SU-DHL-6 (cell line): ENCODE results near the gene ARRB1.

Experiments used
- H2AFZ ChIP-seq: fragments of 200-600 bp; sonication (generic); 2 replicates; pipeline ENCODE4 v1.6.1; 2014; ENCODE audit warnings: low read depth, mild to moderate bottlenecking, moderate library complexity, mixed read lengths, antibody characterized with exemption, low read length; ENCODE audit not compliant: severe bottlenecking
- H3F3A ChIP-seq: fragments of 200-600 bp; shearing (Covaris generic); 2 replicates; pipeline ENCODE4 v1.6.0; 2016; ENCODE audit warnings: antibody characterized with exemption, mild to moderate bottlenecking; ENCODE audit not compliant: insufficient read depth
- H3K27ac ChIP-seq: fragments of 200-600 bp; sonication (generic); 2 replicates; pipeline ENCODE4 v1.5.1; 2016; ENCODE audit warnings: low read depth, mild to moderate bottlenecking, low read length, moderate library complexity, mixed read lengths
- H3K27me3 ChIP-seq: fragments of 200-600 bp; sonication (generic), shearing (Covaris generic); 2 replicates; pipeline ENCODE4 v1.6.0; 2014; ENCODE audit warnings: mild to moderate bottlenecking, low read length
- H3K36me3 ChIP-seq: fragments of 200-600 bp; sonication (generic); 2 replicates; pipeline ENCODE4 v1.6.1; 2014; ENCODE audit warnings: mild to moderate bottlenecking, low read length, mixed read lengths
- H3K4me2 ChIP-seq: fragments of 300-600, 200-600 bp; shearing (Covaris generic), sonication (generic); 2 replicates; pipeline ENCODE4 v1.6.0; 2014; ENCODE audit warnings: low read length, low read depth, mild to moderate bottlenecking; ENCODE audit not compliant: poor library complexity, severe bottlenecking
- H3K4me3 ChIP-seq: fragments of 200-600 bp; sonication (generic); 2 replicates; pipeline ENCODE4 v1.5.1; 2014; ENCODE audit warnings: antibody characterized with exemption, low read length, mild to moderate bottlenecking, mixed read lengths; ENCODE audit not compliant: insufficient read depth, poor library complexity, severe bottlenecking
- H3K79me2 ChIP-seq: fragments of 200-600 bp; sonication (generic); 2 replicates; pipeline ENCODE4 v1.6.1; 2014; ENCODE audit warnings: mild to moderate bottlenecking, low read length, moderate library complexity; ENCODE audit not compliant: insufficient read depth
- H3K9ac ChIP-seq: fragments of 200-600 bp; sonication (generic); 2 replicates; pipeline ENCODE4 v1.7.0; 2014; ENCODE audit warnings: mild to moderate bottlenecking, low read length
- H3K9me2 ChIP-seq: fragments of 200-600 bp; sonication (generic); replicated peaks from 2 replicates; pipeline ENCODE4 v1.6.1; 2014; ENCODE audit warnings: low read length; ENCODE audit not compliant: insufficient read depth
- H3K9me3 ChIP-seq: fragments of 200-600 bp; sonication (generic); 2 replicates; pipeline ENCODE4 v1.6.1; 2014; ENCODE audit warnings: low read length, mixed read lengths; ENCODE audit not compliant: insufficient read depth
- H4K20me1 ChIP-seq: fragments of 200-600 bp; sonication (generic); 2 replicates; pipeline ENCODE4 v1.6.1; 2014; ENCODE audit warnings: low read depth, mild to moderate bottlenecking, antibody characterized with exemption, low read length, moderate library complexity, mixed read lengths
- EZH2phosphoT487 ChIP-seq: fragments of 200-600 bp; sonication (generic), shearing (Covaris generic); conservative IDR thresholded peaks from 2 replicates; pipeline ENCODE4 v1.6.1; 2018; ENCODE audit warnings: mild to moderate bottlenecking, antibody characterized with exemption, low read length, moderate library complexity, mixed read lengths
- TF ChIP-seq, protein P1 (sequence below): fragments of 200-600 bp; sonication (generic); IDR thresholded peaks from one replicate; pipeline ENCODE4 v1.5.1; 2017; ENCODE audit warnings: antibody characterized with exemption, mild to moderate bottlenecking, low read length, moderate library complexity; ENCODE audit not compliant: insufficient read depth, poor library complexity, severe bottlenecking

Gene ARRB1

DNA sequence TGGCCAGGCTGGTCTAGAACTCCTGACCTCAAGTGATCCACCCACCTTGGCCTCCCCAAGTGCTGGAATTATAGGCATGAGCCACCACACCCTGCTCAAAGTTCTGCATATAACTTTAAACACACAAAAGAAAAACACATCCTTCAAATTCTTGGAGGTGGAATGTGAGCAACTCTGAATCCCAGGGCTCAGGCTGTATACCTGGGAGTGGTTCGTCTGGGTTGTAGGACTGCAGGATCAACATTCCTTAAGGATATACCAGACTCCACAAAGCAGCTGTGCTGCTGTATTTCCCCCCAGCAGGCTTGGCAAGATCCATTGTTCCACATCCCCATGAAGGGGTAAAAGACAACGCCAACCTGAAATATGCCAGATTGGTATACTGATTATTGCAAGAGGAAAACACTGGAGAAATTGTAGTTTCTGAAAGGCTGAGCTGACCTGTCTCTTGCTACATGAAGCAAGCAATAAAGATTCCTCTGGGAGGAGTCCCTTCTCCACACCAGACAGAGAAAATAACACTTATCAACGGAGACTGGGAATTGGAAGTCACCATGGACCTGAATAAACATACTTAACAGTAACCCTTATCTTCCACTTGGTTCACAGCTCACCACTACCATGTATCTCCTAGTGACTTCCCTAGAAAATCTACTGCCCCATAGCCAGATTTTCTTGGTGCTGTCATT, 35.6 kb upstream of the ARRB1 start:
- Histone ChIP-seq H4K20me1 (no peaks in the 10 kb centered on the region), H3K27ac (no peak overlapping the region), H3K4me2 (no peak overlapping the region), H2AFZ (no peak overlapping the region), H3F3A (no peaks in the 10 kb centered on the region), H3K9me3 (no peaks in the 10 kb centered on the region), H3K9ac (no peak overlapping the region), H3K4me3 (no peak overlapping the region), H3K36me3 (no peaks in the 10 kb centered on the region), H3K27me3 (no peaks in the 10 kb centered on the region), H3K79me2 (no peaks in the 10 kb centered on the region), H3K9me2 (no peaks in the 10 kb centered on the region)
- TF ChIP-seq, protein P1, sequence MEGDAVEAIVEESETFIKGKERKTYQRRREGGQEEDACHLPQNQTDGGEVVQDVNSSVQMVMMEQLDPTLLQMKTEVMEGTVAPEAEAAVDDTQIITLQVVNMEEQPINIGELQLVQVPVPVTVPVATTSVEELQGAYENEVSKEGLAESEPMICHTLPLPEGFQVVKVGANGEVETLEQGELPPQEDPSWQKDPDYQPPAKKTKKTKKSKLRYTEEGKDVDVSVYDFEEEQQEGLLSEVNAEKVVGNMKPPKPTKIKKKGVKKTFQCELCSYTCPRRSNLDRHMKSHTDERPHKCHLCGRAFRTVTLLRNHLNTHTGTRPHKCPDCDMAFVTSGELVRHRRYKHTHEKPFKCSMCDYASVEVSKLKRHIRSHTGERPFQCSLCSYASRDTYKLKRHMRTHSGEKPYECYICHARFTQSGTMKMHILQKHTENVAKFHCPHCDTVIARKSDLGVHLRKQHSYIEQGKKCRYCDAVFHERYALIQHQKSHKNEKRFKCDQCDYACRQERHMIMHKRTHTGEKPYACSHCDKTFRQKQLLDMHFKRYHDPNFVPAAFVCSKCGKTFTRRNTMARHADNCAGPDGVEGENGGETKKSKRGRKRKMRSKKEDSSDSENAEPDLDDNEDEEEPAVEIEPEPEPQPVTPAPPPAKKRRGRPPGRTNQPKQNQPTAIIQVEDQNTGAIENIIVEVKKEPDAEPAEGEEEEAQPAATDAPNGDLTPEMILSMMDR, result no peak
- no peak for TF ChIP-seq EZH2phosphoT487

DNA sequence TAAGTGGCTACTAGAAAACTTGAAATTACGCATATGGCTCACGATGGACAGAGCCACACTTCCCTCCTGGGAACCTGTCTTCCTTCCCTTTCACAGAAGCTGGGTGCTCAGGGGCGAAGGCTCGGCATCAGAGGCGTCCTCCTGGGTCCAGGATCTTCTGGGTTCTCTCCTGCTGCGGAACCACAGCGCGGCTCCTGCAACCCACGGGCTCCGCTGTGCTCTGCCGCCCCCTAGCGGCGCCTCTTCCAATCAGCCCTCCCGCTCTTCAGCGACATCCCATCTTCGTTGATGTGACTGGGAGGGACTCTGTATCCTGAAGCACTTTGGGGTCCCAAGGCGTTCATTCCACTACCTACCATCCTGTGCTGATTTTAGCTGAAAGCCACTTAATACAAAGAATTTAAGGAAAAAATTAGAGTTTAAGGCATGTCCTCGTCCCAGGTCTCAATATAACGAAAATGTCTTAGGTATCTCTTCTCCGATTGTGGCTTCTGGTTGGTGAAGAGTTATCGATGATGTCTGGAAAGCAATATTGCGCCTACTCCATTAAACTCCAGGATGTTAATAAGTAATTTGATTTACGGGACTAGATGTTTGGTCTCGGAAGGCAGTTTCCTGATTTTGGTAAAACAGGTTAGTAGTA, 33.1 kb upstream of the ARRB1 start:
- no peaks in the 10 kb centered on the region for H3K9me3 ChIP-seq
- H3K4me3 ChIP-seq, result no peak overlapping the region
- TF ChIP-seq, protein P1, result peak; percentile 85
- no peak for TF ChIP-seq EZH2phosphoT487
- no peaks in the 10 kb centered on the region for H3K9me2 ChIP-seq
- H3K4me2 ChIP-seq, result no peak overlapping the region
- H3K27me3 ChIP-seq, result no peaks in the 10 kb centered on the region
- H3K9ac ChIP-seq, result no peak overlapping the region
- H2AFZ ChIP-seq, result no peak overlapping the region
- no peaks in the 10 kb centered on the region for H4K20me1 ChIP-seq
- H3F3A ChIP-seq, result no peaks in the 10 kb centered on the region
- no peaks in the 10 kb centered on the region for H3K79me2 ChIP-seq
- no peak overlapping the region for H3K27ac ChIP-seq
- H3K36me3 ChIP-seq, result no peaks in the 10 kb centered on the region

DNA sequence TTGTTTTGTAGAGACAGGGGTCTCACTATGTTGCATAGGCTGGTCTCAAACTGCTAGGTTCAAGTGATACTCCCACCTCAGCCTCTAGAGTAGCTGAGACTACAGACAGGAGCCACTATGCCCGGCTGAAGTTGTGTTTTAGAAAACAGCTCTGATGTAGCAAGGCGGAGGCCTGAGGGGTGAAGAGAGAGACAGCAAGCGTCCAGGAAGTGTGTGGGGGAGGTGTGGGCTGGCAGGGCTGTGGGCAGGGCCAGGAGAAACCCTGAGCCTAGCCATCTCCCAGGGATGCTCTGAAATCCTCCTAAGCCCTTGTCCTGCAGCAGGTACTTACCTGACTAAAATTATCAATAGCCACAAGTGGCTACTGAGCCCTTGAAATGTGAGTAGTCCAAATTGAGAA, 31.8 kb upstream of the ARRB1 start:
- Histone ChIP-seq H3K4me2 (no peak overlapping the region), H2AFZ (no peak overlapping the region), H3K27me3 (no peaks in the 10 kb centered on the region), H3K4me3 (no peak overlapping the region), H3K9ac (no peak overlapping the region), H3K9me2 (no peaks in the 10 kb centered on the region), H3F3A (no peaks in the 10 kb centered on the region), H3K9me3 (no peaks in the 10 kb centered on the region), H3K79me2 (no peaks in the 10 kb centered on the region), H3K36me3 (no peaks in the 10 kb centered on the region), H3K27ac (no peak overlapping the region), H4K20me1 (no peaks in the 10 kb centered on the region)
- TF ChIP-seq, protein P1, result no peak
- TF ChIP-seq EZH2phosphoT487, result no peak
